NCI-H2227 treated with DMSO at 0.1 percent for 48 hours (cell line): ENCODE measurements around the gene SPNS3.

Source experiments
- DNase-seq: peaks from one replicate; lab custom pipeline; 2025; lab: John Stamatoyannopoulos, UW

SPNS3 gene, protein sequence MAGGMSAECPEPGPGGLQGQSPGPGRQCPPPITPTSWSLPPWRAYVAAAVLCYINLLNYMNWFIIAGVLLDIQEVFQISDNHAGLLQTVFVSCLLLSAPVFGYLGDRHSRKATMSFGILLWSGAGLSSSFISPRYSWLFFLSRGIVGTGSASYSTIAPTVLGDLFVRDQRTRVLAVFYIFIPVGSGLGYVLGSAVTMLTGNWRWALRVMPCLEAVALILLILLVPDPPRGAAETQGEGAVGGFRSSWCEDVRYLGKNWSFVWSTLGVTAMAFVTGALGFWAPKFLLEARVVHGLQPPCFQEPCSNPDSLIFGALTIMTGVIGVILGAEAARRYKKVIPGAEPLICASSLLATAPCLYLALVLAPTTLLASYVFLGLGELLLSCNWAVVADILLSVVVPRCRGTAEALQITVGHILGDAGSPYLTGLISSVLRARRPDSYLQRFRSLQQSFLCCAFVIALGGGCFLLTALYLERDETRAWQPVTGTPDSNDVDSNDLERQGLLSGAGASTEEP

DNA sequence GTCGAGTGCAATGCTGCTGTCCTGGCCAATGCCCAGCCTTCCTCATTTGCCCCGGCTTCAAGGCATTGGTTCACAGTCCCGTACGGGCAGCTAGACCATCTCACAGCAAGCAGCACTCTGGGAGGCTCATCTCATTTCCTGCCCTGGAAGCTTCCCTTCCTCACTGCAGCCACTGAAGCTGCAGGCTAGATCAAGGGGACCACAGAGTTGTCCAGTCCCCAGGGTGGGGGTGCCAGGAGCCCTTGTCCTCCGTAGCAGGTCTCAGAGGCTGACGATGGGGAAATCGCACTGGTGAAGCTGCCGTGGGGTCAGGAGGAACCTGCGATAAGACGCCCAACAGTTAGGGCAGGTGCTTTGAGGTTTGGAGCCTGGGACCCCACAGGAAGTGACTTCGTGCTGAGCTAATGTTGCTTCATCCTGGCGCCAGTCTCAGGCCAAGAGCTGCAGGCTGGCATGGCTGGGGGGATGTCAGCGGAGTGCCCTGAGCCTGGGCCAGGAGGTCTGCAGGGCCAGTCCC lies at the start of gene SPNS3:
Gene SPNS3, plus strand, starts transcription at position 426 of the 517 bp plus-strand sequence. Its CDS starts 28 bp downstream, at position 454.
- no peak for DNase-seq

DNA sequence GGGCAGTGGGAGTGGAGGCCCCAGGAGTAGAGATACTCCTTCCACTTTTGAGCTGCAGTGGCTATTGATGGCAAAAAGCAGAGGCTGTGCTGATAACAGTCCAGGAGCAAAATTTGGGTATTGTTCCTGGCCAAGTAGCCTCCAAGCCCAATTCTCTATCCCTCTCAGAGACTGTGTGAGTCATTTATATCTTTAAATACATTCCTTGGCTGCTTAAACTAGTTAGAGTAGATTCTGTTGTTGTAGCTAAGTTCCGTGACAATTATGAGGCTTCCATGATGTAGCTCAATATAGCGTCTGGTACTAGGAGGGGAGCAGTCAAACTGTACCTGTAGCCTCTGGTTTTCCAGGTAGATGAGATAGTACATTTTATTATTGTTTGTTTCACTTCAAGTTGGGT lies 47.3 kb upstream of the SPNS3 start:
- no peak for DNase-seq

DNA sequence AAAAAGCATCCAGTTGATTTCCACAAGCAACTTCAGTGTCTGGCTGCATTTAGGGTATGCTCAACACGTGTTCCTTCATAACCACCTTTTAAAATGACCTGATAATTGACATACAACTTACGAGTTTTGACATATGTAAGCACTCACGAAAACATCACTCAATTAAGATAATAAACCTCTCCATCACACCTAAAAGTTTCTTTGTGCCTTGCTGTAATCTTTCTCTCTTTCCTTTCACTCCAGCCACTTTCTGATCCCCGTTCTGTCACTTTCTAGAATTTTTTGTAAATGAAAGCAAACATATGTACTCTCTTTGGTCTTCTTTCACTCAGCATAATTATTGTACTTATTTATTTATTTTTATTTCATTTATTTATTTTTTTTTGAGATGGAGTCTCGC lies 46.6 kb upstream of the SPNS3 start:
- no peak for DNase-seq

DNA sequence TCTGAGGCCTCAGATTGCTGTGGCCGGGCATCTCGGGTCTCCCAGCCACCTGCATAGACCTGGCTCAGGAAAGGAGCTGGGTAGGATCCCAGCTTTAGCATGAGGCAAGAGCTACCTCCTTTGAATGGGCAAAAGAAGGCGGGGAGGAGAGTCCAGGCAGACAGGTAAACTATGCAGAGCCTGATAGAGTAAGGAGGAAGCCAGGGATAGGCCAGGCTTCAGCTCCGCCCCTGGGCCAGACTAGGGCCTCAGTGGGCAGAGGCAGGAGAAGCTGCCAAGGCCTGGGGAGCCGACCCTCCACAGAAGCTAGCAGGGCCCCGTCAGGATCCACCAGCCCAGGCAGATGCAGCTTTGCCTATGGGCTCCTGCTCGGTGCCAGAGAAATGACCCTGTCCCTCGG lies 44.7 kb upstream of the SPNS3 start:
- DNase-seq: no peak

DNA sequence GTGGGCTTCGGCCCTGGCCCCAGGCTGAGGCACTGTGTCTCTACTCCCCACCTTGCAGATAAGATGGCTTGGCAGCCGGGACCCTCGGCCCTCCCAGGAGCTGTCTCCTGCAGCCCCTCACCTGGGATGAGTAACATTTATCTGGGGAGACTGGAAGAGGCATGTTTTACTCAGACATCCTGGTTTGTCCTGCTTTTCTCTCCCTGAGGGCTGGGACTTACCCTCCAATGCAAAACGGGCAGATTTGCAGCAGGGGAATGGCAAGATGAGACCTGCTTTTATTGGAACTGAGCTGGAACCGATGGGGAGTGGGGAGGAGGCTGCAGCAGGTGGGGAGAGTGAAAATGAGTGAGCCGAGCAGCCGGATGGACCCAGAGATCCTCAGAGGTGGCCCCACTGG lies 39.9 kb upstream of the SPNS3 start:
- DNase-seq: no peak

DNA sequence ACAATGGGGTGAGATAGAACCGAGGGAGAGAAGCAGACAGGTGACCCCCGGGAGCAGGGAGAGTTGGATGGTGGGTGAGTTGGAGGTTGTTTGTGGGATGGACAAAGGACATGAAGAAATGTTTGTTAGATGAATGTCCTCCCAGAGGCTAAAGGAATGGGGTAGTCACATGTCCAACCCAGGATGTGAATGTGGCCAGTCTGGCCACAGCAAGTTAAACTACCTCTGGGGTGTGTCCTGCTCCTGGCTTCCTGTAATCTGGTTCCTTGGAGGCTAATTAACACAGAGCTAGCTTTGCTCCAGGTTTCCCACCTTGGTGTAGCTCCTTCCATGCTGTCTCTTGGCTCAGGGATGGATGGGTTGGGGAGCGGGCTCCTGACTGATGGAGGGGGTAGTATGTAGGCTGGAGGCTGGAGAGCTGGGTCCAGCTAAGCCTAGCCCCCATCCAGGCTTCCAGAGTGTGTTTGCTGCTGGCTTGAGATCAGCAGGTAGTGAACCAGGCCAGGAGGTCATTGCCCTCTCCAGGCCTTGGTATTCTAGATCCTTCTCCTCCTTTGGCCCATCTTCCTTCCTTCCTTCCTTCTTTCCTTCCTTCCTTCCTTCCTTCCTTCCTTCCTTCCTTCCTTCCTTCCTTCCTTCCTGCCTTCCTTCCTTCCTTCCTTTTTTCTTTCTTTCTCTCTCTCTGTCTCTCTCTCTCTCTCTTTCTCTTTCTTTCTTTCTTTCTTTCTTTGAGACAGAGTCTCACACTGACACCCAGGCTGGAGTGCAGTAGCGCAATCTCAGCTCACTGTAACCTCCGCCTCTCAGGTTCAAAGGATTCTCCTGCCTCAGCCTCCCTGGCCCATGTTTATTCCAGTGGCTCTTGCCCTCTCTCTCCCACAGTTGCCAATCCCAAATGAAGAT lies 39.3 kb upstream of the SPNS3 start:
- DNase-seq: no peak

DNA sequence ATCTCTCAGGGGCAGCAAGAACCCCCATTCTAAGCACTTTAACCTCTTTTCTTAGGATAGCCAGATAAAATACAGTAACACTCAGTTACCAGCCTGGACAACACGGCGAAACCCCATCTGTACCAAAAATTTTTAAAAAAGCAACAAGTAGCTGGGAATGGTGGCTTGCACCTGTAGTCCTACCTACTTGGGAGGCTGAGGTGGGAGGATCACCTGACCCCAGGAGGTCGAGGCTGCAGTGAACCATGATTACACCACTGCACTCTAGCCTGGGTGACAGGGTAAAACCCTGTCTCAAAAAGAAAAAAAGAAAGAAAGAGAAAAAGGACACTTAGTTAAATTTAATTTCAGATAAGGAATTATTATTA lies 38.6 kb upstream of the SPNS3 start:
- no peak for DNase-seq

DNA sequence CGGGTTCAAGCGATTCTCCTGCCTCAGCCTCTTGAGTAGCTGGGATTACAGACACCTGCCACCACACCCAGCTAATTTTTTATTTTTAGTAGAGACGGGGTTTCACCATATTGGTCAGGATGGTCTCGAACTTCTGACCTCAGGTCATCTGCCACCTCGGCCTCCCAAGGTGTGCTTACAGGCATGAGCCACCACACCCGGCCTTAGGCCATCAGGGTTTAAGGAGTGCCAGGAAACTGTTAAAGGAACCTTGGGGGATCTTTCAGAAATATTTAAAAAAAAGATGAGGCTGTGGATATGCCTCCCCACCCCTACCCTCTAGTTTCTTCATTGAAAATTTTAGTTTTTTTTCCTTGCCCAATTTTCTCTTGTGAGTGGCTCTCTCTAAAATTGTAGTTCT lies 35.9 kb upstream of the SPNS3 start:
- no peak for DNase-seq

DNA sequence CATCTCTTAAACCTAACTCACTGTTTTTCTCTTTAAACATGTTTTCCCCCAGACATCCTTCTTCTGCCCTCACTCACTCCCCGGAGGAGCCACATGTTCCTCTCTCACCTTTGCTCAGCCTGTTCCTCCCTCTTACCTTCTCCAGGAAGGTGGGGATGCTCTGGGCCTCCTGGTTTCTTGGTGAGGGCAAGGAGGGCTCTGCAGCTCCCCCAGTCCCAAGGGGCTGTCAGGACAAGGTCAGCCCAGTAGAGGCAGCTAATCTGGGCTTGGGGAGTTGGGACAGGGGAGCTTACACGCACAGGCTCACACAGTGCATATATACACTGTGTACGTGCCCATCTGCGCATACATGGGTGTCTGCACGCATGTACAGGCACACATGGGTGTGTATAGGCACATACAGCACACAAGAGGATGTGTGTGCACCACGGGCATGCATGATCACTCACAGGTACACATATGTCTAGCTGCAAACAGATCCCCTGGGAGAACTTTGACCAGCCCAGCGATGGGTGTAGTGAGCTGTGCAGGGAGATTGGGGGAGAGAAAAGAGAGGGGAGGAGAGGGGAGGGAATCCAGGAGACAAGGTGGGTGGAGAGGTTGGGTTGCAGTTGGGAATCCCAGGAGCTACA lies 28.6 kb upstream of the SPNS3 start:
- DNase-seq: no peak

DNA sequence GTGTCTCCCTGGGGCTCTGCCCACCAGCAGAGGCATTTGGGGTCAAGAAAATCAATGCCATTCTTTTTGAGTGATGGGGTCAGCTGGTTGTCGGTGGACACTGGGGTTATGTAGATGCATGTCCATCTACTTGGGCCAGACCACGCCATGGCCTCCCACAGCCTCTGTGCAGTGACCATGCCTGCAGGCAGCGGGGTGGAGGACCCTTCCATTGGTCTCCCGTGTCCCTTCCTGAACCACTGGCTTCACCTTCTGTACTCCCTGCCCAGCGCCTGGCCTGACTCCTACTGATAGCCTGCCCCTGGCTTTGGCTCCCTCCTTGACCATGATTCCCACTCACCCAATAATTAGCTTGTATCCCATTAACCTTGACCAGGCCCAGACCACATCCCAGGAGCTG lies 28.0 kb upstream of the SPNS3 start:
- no peak for DNase-seq

DNA sequence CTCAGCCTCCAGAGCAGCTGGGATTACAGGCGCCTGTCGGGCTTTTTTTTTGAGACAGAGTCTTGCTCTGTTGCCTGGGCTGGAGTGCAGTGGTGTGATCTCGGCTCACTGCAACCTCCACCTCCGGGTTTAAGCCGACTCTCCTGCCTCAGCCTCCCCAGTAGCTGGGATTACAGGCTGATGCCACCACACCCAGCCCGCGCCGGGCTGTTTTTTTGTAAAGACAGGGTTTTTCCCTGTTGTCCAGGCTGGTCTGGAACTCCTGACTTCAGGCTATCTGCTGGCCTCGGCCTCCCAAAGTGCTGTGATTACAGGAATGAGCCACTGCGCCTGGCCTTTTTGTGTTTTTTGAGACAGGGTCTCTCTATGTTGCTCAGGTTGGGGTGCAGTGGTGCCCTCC lies 27.4 kb upstream of the SPNS3 start:
- DNase-seq: no peak

DNA sequence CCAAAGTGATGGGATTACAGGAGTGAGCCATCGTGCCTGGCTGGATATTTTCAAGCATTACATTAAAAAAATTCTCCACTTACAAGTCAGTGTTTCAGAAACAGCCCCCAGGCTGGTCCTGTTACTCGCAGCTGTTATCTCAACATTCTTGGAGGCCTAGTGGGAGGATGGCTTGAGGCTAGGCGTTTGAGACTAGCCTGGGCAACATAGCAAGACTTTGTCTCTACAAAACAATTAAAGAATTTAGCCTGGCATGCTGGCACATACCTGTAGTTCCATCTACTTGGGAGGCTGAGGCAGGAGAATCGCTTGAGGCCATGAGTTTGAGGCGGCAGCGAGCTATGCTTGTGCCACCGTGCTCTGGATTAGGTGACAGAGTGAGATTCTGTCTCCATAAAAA lies 26.5 kb upstream of the SPNS3 start:
- DNase-seq: no peak

DNA sequence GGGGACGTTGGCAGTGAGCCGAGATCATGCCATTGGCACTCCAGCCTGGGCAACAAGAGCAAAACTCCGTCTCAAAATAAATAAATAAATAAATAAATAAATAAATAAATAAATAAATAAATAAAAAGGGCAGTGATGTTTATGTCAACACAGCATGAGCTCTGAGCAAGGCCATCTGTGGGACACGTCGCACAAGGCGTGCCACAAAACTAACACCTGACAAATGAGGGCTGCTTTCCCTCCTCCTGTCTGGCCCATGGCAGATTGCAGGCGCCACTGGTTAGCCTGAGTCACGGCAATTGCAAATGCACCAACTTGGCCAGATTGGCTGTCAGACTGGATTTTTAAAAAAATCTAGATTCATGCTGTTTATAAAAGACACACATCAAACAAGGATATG lies 25.9 kb upstream of the SPNS3 start:
- DNase-seq: no peak

DNA sequence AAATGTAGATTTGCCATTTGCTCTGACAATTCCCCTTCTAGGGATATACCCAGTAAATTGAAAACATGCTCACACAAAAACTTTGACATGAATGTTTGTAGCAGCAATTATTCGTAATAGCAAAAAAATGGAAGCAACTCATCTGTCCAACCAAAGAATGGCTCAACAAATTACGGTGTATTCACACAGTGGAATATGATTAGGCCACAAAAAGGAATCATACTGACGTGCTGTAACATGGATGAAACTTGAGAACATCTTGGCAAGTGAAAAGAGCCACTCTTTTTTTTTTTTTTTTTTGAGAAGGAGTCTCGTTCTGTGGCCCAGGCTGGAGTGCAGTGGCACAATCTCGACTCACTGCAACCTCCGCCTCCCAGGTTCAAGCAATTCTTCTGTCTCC lies 24.1 kb upstream of the SPNS3 start:
- no peak for DNase-seq

DNA sequence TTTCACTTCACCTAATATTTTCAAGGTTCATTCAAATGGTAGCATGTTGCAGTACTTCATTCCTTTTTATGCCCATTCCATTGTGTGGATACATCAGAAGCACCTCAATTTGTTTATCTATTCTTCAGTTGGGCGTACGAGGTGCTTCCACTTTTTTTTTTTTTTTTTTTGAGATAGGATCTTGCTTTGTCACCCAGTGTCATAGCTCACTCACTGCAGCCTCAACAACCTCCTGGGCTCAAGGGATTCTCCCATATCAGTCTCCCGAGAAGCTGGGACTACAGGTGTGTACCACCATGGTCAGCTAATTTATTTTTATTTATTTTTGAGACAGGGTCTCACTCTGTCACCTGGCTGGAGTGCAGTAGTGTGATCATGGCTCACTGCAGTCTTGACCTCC lies 22.5 kb upstream of the SPNS3 start:
- DNase-seq: no peak

DNA sequence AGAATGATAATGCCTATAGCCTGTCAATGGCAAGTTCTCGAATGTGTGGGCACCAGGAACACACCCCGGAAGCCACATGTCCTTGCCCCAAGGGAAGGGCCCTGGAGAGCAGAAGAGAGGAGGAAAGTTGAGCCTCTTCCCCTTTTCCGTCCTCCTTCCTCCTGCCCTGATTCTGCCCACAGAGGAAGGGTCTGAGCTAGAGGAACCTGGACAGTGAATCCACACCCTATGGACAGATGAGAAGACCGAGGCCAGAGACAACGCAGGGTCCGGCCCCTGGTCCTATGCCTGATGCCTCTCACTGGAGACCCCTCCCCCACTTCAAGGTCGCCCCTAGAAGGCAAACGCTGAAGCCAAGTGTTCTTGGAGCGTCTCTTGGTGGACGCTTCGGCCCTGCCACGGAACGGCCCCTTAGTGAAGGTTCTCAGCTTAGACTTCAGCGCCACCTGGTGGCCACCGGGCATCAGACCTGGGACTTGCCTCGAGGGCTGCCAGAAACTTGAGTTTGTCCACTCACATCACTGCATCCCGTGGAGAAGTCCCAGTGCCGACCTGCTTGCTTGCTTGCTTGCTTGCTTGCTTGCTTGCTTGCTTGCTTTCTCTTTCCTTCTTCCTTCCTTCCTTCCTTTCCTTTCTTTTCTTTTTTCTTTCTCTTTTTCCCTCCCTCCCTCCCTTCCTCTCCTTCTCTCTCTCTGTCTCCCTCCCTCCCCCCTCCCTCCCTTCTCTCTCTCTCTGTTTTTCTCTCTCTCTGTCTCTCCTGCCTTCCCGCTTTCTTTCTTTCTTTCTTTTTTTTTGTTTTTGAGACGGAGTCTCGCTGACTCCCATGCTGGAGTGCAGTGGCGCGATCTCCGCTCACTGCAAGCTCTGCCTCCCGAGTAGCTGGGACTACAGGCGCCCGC lies 20.6 kb upstream of the SPNS3 start:
- peak; percentile 86 for DNase-seq

DNA sequence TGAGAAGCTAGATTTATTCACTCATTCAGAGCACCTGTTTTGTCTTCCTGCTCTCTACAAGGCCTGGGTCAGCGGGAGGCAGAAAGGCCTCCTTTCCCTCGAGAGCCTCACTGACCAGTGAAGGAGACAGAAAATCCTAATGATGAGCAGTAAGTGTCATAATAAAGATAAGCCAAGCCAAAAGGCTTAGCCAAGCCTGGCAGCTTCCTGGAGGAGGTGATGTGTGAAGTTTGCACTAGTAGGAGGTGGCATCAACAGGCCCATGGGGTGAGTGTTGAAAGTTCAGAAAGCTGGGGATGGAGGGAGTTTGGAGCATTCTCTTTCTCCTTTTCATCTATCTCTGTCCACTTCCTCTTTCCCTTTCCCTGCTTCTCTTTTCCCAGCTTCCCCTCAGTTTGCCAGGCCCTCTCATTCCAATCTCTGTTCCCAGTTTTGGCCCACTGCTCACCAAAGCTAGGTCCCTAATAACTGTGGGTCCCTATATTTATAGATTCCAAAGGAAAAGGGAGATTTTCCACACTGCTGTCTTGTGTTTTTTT lies 16.5 kb upstream of the SPNS3 start:
- no peak for DNase-seq

DNA sequence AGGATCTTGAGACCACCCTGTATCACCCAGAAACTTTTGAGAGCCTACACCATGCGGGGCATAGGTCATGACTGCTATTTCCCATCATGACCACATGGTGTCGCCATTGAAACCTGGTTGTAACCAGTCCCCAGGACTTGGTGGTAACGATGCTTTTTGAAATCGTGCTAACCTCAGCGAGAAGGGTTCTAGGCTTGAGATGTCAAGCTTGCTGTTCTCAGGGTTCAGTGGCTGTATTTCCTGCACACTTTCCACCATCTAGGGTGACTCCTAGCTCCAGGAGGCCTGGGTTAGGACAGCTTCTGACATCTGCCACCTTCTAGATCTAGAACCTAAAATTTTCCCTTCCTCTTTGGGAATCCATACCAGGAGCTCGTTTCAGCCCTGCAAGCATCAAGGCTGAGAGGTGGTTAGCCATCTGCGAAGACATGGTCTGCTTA lies 13.0 kb upstream of the SPNS3 start:
- peak; percentile 42 for DNase-seq

DNA sequence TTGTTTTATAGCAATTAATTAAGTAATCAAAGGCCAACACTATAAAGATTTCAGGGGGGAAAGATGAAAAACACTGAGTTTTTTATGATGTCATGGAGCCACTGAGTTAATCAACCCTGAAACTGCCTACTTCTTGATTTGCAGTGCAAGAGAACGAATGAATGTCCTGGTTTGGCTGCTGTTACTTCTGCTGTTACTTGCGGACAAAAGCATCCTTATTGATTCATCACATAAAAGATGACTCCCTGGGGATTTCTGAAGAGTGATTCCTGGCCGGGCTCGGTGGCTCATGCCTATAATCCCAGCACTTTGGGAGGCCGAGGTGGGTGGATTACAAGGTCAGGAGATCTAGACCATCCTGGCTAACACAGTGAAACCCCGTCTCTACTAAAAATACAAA lies 10.9 kb upstream of the SPNS3 start:
- no peak for DNase-seq

DNA sequence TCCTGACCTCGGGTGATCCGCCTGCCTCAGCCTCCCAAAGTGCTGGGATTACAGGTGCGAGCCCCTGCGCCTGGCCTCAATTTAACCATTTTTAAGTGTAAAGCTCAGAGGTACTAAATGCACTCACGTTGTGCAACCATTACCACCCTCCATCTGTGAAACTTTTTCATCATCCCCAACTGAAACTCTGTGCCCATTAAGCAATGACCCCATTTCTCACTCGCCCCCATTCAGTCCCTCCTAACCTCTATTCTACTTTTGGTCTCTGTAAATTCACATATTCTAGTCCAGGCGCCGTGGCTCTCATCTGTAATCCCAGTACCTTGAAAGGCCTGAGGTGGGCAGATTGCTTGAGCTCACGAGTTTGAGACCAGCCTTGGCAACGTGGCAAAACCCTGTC lies 8.3 kb upstream of the SPNS3 start:
- no peak for DNase-seq
